Measurements from ENCODE around the gene BANF1. TPM values are rescaled to one million over a fixed set of nuclear protein-coding genes. Genes with fewer than 3 reads are reported as not detected.
"Not testable (repeated sequence)": the region's sequence is repeated elsewhere in the genome, so short reads cannot be mapped to it uniquely, and the experiment has no call there.

Gene BANF1
- total RNA-seq, 6 experiments from 2014 or later: 30.2 to 96.9 (median 72.0) TPM

DNA sequence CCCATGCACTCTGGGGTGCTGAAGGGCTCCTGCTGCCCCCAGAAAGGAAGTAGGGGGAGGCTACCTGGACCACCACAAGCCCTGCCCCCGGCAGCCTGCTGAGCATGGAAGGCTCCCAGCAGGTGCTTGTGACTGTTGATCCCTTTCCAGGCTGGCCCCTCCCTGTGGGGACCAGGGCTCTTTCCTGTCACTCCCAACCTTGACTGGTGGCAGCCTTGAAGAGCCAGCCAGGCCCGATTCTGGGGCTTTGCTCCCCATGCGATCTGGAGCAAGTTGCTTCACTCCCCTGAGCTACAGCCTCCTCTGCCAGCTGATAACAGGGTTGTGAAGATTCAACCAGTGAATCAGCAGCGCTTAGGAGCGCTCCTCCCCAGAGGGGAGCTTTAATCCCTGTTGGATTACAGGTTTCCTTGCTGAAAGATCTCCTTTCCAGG is 4.9 kb downstream of the BANF1 start:
- no peak for TF ChIP-seq POLR2A (IDR thresholded peaks at IDR 0.05)
- TF ChIP-seq, protein P1, sequence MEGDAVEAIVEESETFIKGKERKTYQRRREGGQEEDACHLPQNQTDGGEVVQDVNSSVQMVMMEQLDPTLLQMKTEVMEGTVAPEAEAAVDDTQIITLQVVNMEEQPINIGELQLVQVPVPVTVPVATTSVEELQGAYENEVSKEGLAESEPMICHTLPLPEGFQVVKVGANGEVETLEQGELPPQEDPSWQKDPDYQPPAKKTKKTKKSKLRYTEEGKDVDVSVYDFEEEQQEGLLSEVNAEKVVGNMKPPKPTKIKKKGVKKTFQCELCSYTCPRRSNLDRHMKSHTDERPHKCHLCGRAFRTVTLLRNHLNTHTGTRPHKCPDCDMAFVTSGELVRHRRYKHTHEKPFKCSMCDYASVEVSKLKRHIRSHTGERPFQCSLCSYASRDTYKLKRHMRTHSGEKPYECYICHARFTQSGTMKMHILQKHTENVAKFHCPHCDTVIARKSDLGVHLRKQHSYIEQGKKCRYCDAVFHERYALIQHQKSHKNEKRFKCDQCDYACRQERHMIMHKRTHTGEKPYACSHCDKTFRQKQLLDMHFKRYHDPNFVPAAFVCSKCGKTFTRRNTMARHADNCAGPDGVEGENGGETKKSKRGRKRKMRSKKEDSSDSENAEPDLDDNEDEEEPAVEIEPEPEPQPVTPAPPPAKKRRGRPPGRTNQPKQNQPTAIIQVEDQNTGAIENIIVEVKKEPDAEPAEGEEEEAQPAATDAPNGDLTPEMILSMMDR (IDR thresholded peaks at IDR 0.05): no peak
- H3K4me1 ChIP-seq: peaks cover 0 to 5% (median 0%) of the 10 kb centered on the region in 4 donors
- no peaks in the 10 kb centered on the region for H3K9me3 ChIP-seq
- no peak overlapping the region for H3K27ac ChIP-seq
- no peak for DNase-seq
- no peak for ATAC-seq
- peaks cover 0 to 9% of the 10 kb centered on the region in 2 donors for H3K27me3 ChIP-seq
- peaks cover 0 to 11% (median 2%) of the 10 kb centered on the region in 4 donors for H3K36me3 ChIP-seq
- intact Hi-C loops (cut with DNase I): no loop called here
- 100% methylated on average over 1 of the region's 5 CpGs for WGBS (ENCODE audit: insufficient coverage, low coverage, low lambda C conversion rate, missing lambda C conversion rate)
- H3K4me3 ChIP-seq: no peak overlapping the region

DNA sequence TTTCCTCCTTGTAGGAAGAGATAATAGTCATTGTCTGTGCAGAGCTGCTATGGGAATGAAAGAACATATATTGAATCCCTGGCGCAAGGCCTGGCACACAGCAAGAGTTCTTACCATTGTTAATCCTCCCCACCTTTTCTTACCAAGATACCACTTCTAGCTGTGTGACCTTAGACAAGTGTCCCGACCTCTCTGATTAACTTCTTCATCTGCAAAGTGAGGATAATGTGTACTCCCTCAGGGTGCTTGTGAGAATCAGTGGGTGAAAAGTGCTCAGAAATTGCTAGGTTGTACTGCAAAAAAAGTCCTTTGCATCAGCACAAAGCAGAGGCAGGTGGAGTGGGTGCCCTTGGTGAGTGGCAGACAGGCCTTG is 5.8 kb downstream of the BANF1 start:
- peaks cover 0 to 3% (median 0%) of the 10 kb centered on the region in 4 donors for H3K4me1 ChIP-seq
- no peak for TF ChIP-seq POLR2A (IDR thresholded peaks at IDR 0.05)
- TF ChIP-seq, protein P1 (IDR thresholded peaks at IDR 0.05): no peak
- H3K36me3 ChIP-seq: peaks cover 0 to 11% (median 2%) of the 10 kb centered on the region in 4 donors
- H3K9me3 ChIP-seq: no peaks in the 10 kb centered on the region
- ATAC-seq: no peak
- peaks cover 0 to 11% of the 10 kb centered on the region in 2 donors for H3K27me3 ChIP-seq
- WGBS (ENCODE audit: insufficient coverage, low coverage, low lambda C conversion rate, missing lambda C conversion rate): 67% methylated on average over 2 of the region's 2 CpGs
- no peak overlapping the region for H3K4me3 ChIP-seq
- intact Hi-C loops (cut with DNase I): no loop called here
- H3K27ac ChIP-seq: no peak overlapping the region
- no peak for DNase-seq

DNA sequence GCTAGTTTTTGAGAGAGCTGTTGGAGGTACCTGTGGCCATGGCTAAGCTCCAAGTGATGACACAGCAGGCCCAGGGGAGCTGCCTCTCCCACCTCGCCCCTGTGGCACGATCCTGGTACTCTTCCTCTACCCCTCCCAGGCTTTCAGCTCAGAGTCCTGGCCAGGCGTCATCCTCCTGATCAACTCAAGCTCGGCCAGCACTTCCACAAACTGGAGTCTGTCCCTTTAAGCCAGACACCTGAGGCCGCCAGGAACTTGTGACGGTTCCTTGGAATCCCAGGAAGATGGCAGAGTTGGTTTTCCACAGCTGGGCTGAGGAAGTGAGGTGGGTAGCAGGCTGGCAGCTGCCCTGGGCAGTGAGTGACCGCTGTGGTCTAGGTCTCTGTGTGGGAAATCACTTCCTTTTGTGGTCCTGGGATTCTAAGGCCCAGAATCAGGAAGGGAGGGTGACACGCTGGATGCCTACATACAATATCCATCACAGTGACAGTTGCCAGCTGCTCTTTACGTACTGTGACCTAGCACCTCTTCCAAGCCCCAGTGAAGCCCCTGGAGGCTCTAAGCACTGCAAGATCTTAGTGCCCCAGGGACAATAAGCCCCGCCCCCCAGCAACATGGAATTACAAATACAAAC is 6.3 kb downstream of the BANF1 start:
- Histone ChIP-seq H3K27ac (no peak overlapping the region), H3K9me3 (no peaks in the 10 kb centered on the region), H3K4me3 (no peak overlapping the region), H3K27me3 (peaks cover 0 to 11% of the 10 kb centered on the region in 2 donors), H3K36me3 (peaks cover 0 to 11% (median 2%) of the 10 kb centered on the region in 4 donors), H3K4me1 (no peaks in the 10 kb centered on the region)
- intact Hi-C loops (cut with DNase I): no loop called here
- ATAC-seq (no peak), DNase-seq (no peak)
- no peak for TF ChIP-seq POLR2A (IDR thresholded peaks at IDR 0.05)
- TF ChIP-seq, protein P1 (IDR thresholded peaks at IDR 0.05): no peak
- 50% methylated on average over 1 of the region's 10 CpGs for WGBS (ENCODE audit: insufficient coverage, low coverage, low lambda C conversion rate, missing lambda C conversion rate)

DNA sequence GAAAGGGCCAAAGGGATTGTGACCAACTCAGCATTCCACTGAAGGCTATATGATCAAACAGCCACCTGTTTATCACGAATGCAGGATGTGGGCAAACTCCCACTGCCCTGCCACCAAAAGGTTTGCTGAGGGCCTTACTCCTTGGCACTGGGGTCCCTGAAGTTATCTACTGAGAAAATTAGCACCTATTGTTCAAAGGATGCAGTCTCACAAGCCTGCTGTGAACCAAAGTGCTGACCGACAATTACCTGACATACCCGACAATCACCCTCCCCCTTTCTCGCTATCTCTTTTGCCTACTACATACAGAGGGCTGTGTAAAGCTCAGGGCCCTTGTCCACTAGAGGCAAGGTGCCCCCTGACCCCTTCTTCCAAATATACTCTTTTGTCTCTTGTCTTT is 7.7 kb downstream of the BANF1 start:
- ATAC-seq; H3K9me3 ChIP-seq; intact Hi-C loops (cut with DNase I); H3K4me1 ChIP-seq; DNase-seq; H3K27ac ChIP-seq; H3K36me3 ChIP-seq; H3K4me3 ChIP-seq: not testable (repeated sequence)
- 76% methylated on average over 4 of the region's 4 CpGs for WGBS (ENCODE audit: insufficient coverage, low coverage, low lambda C conversion rate, missing lambda C conversion rate)
- H3K27me3 ChIP-seq: peaks cover 0 to 11% of the 10 kb centered on the region in 2 donors

DNA sequence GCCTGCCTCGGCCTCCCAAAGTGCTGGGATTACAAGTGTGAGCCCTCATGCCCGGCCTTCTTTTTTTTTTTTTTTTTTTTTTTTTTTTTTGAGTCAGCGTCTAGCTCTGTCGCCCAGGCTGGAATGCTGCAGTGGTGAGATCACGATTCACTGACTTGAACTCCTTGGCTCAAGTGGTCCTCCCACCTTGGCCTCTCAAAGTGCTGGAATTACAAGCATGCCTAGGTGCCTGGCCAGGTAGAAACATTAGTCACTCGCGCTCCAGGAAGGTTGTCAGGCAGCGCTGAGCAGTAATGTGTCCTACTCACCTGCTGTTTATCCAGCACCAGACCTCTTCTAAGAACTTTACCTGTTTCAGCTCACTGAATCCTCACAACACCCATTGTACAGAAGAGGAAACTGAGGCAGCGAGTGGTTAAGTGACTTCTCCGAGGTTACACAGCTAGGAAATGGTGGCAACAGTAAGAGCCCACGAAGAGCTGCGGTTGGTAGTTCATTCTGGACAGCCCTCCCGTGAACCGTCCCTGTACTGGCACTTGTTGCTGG is 9.0 kb downstream of the BANF1 start:
- WGBS (ENCODE audit: insufficient coverage, low coverage, low lambda C conversion rate, missing lambda C conversion rate): 45% methylated on average over 8 of the region's 14 CpGs
- intact Hi-C loops (cut with DNase I): no loop called here
- H3K27me3 ChIP-seq: peaks cover 0 to 11% of the 10 kb centered on the region in 2 donors
- H3K4me1 ChIP-seq: no peaks in the 10 kb centered on the region
- ATAC-seq (no peak), DNase-seq (no peak)
- no peaks in the 10 kb centered on the region for H3K36me3 ChIP-seq
- no peaks in the 10 kb centered on the region for H3K9me3 ChIP-seq
- no peak overlapping the region for H3K27ac ChIP-seq
- no peak overlapping the region for H3K4me3 ChIP-seq
- TF ChIP-seq, protein P1 (IDR thresholded peaks at IDR 0.05): no peak
- TF ChIP-seq POLR2A (IDR thresholded peaks at IDR 0.05): no peak

All from right lobe of liver (tissue), 6 donors.